CD1c-positive myeloid dendritic cell (primary cell): ENCODE data around the gene YDJC.
"Not testable (repeated sequence)": the region's sequence is repeated elsewhere in the genome, so short reads cannot be mapped to it uniquely, and the experiment has no call there.

Source experiments
- DNase-seq: peaks from one replicate; pipeline ENCODE4 v3.0.0-alpha.2; 2016; ENCODE audit errors: extremely low spot score

YDJC gene

GRCh38 chr22:21606775-21607174 is 23.0 kb downstream of the YDJC start:
- DNase-seq = no peak

GRCh38 chr22:21605887-21606564 is 23.8 kb downstream of the YDJC start:
- DNase-seq = no peak

DNA sequence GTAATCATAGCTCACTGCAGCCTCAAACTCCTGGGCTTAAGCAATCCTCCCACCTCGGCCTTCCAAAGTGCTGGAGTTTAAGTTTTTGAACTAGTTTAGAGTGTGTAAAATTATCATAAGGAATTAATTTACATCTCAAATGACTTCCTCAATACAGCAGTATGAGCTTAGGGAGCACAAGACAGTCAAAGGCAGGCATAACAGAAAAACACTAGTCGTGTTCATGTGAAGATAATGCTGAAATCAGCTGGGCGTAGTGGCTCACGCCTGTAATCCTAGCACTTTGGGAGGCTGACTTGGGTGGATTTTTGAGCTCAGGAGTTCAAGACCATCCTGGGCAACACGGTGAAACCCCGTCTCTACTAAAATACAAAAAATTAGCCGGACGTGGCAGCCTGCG is 25.8 kb downstream of the YDJC start:
- no peak for DNase-seq

GRCh38 chr22:21602579-21602978 is 27.2 kb downstream of the YDJC start:
- DNase-seq = no peak

- DNase-seq = no peak
Measured at GRCh38 chr22:21599053-21599893, 30.5 kb downstream of the YDJC start.

DNA sequence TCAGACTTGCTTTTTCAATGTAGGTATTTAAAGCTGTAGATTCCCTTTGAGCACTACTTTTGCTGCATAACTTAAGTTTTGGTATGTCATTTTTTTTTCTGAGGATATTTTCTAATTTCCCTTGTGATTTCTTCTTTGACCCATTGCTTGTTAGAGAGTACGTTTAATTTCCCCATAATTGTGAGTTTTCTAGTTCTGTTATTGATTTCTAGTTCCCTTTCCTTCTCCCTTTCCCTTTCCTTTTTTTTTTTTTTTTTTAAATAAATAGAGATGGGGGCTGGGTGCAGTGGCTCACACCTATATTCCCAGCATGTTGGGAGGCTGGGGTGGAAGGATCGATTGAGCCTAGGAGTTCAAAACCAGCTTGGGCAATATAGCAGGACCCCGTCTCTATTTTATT is 31.5 kb downstream of the YDJC start:
- DNase-seq = no peak

DNA sequence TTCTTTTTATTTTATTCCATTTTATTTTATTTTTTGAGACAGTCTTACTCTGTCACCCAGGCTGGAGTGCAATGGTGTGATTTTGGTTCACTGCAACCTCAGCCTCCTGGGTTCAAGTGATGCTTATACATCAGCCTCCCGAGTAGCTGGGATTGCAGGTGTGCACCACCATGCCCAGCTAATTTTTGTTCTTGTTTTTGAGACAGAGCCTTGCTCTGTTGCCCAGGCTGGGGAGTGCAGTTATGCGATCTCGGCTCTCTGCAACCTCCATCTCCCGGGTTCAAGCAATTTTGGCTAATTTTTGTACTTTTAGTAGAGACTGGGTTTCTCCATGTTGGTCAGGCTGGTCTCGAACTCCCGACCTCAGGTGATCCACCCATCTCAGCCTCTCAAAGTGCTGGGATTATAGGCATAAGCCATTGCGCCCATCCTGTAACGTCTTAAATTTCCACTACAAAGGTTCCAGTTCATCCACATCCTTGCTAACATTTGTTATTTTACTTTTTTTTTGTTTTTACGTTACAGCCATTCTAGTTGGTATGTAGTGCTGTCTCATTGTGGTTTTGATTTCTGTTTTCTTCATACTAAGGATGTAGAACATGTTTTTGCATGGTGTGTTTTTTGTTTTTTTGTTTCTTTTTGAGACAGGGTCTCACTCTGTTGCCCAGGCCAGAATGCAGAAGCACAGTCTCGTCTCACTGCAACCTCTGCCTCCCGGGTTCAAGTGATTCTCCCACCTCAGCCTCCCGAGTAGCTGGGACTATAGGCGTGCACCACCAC is 33.3 kb downstream of the YDJC start:
- DNase-seq = not testable (repeated sequence)

DNA sequence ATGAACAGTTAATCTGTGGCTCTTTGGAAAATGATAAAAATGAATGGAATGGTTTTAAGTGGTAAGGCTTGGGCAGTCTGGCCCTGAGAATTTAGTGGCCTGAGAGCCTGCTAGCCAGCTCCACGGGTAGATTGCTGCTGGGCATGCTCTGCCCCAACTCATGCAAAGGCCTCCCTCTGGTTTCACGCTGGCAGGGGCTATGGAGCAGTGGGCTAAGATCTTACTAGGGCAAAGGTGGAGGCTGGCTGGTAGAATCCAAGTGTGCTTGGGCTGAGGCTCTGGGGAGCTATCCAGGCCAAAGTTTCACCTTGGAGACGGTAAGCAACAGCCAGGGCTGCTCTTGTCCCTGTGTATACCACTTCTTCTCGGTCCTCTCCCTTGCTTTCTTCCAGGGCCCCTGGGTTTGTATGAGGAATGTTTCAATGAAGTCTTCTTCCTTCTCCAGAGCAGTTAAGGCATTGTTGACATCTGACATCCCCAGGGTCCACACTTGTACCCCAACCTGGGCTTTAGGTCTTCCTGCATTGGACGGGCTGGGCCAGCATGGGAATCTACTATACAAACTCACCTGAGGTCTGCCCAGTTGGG is 34.9 kb downstream of the YDJC start:
- no peak for DNase-seq

DNA sequence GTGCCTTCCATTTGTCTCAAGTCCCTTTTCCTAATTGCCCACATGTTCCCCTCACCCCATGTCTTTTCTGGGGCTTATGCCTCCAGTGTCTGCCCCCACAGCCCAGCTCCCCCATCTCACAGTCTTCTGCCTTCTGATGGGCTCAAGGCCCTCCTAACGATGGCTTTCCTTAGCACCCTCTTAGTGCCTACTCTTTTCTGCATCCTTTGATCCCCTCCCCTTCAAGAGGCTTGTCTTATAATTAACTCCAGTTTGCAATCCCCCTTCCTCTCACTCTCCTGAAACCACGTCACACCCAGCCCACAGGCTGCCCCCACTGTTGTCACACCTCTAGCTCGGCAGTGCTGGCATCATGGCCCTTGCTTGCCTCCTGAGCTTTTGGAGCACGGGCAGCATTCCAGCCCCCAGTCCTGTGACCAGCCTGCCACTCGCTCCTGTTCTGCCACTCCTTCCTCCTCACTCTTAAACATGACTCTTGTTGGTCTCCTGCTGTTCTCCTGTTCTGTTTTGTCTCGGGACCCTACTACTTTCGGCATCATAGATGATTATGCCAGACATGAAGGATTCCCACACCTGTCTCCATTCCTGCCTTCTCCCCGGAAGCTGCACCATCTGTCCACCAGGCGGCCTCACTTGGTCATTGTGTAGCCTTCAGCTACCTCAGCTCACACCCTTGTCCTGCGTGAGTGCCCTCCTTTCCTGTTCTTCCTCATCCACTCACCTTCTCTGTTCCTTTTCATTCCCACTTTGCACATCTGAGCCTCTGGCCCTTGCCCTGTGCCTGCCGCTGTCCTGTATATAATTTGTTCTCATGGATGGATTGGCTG is 36.2 kb downstream of the YDJC start:
- DNase-seq = no peak

DNA sequence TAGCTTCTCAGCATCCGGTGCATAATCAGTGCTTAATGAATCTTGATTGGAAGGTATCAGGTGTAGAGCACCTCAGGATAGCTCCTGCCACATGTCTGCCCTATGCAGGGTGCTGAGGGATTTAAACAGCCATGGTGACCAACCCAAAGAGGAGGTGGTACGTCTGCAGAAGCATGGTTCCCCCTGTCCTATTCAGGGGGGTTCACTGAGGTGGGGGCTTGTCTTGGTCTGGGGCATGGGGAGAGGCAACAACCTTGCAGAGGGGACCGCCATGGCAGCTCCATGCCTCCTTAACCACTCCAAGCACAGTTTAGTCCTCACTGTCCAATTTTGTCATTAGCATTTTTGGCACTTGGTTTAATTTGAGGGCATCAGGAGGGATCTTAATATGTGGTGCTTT is 37.4 kb downstream of the YDJC start:
- DNase-seq = no peak

DNA sequence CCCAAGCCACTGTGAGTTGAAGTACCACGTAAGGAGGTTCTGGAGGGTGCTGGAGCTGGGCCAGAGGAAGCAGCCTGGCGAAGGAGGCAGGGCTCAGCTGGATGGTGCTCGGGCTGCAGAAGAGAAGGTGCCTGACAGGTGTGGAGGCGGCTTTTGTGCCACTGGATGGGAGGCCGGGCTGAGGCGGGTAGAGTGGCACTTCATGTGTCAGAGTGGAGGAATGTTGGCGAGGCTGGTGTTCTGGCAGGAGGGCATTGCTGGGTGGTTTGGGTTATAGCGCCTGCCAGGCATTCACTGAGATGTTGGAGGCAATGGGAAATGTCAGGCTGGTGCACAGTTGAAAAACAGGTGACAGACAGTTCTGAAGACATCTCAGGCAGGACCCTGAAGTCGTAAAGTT is 38.1 kb downstream of the YDJC start:
- DNase-seq = no peak

- DNase-seq = peak; percentile 33
Measured at GRCh38 chr22:21590809-21591641, 38.8 kb downstream of the YDJC start.

- DNase-seq = no peak
Measured at GRCh38 chr22:21589396-21589795, 40.4 kb downstream of the YDJC start.

DNA sequence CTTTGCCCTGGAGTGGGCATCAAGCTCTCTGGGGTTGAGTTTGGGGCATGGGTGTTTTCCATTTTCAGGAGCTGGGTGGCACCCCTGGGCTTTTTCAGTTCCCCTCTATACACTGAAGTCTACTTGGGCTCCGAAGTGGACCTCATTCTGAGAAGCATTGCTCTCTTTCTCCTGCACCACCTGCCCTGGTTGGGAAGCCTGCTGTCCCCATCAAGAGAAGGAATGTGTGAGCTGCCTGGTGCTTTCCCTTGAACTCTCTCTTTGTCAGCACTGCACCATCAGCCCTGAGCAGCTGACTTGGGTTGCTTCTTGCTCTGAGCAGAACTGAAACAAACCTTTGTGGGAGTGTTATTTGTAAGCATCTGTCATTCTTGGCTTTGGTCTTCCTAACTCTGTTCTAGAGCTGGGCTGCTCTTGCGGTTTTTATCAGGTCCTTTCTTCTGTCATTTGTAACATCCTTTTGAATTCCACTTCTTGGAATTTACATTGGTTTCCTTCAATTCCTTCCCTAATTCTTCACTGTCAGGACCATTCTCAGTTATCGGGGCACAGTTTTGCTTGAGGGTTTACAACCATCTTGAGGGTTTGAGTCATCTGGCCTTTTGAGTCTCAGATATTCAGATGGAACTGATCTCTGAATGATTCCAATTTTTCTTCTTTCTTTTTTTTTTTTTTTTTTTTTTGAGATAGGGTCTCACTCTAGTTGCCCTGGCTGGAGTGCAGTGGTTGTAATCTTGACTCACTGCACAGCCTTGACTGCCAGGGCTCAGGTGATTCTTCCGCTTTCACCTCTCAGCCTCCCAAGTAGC is 41.8 kb downstream of the YDJC start:
- peak; percentile 83 for DNase-seq

DNA sequence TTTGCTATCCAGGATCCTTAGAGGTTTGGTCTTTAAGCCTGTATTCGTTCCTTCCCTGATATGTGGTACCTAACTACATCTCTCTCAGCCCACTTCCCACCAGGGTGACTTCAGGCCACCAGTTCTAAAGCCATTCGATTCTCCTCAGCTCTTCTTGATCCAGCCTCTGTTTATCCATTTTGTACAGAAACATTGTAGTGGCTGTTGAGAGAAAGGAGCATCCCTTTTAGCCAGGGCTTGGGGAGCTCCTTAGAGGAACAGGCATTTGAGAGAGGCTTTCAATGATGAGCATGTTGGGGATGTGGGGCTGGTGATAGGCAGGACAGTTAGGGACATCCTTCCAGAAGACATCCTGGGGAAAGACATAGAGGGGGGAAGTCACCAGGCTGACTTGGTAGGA is 44.4 kb downstream of the YDJC start:
- no peak for DNase-seq

DNA sequence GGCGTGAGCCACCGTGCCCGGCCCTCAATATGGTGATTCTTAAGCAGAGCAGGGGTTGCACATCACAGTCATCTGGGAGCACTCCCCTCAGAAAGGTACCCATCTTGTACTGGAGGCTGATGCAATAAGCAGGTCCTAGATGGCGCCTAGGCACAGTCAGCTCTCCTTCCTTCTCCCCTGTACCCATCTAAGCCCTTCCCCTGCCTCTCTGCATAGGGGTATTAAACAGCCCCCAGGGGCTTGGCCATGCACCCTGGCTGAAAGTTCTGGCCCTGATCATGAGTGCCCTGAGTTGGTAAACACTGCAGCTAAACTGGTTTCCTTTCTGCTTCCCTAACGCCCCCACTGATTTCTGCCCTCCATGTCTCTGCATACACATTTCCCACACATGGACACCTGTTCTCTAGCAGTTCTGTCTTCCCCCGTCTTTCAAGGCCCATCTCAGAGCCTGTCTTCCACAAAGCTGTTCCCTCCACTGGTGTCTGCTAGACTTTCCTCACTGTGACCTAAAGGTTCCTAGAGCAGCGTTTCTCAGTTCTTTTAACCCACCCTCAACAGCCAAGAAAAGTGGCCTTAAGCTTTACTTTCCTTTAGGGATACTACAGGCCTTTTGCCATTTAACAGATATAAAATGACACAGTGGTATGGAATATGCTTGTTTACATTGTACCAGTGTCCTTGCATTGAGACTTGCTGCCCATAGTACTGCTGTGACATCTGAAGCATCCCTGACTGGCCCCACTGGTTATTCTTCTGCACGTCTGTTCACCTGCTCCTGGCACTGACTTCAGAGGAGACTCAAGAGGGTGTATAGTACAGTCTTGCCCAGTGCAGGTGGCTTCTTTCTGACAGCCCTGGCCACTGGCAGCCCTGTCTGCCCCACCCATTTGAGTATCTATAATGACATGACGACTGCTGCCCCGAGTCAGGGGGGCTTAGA is 46.8 kb downstream of the YDJC start:
- no peak for DNase-seq

DNA sequence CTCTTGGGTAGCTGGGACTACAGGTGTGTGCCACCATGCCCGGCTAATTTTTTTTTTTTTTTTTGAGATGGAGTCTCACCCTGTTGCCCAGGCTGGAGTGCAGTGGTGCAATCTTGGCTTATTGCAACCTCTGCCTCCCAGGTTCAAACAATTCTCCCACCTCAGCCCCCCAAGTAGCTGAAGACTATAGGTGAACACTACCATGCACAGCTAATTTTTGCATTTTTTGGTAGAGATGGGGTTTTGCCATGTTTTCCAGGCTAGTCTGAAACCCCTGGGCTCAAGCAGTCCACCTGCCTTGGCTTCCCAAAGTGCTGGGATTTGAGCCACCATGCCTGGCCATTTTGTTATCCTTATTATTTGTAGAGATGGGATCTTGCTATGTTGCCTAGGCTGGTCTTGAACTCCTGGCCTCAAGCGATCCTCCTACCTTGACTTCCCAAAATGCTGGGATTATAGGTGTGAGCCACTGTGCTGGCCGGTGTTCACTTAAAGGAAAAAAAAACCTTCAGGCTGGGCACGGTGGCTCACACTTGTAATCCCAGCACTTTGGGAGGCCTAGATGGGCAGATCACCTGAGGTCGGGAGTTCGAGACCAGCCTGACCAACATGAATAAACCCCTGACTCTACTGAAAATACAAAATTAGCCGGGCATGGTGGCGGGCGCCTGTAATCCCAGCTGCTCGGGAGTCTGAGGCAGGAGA is 48.7 kb downstream of the YDJC start:
- not testable (repeated sequence) for DNase-seq

- DNase-seq = not testable (repeated sequence)
Measured at GRCh38 chr22:21580623-21581007, 49.2 kb downstream of the YDJC start.
